KMS-11 (cell line): ENCODE results near the gene FITM1.

Source experiments
- H2AFZ ChIP-seq: fragments of 200-600 bp; sonication (generic); 2 replicates; pipeline ENCODE4 v1.6.1; 2016; ENCODE audit warnings: antibody characterized with exemption, mixed run types, low read depth
- H3K27ac ChIP-seq: fragments of 200-600 bp; sonication (generic); 2 replicates; pipeline ENCODE4 v1.6.1; 2016; ENCODE audit warnings: mild to moderate bottlenecking, mixed run types
- H3K27me3 ChIP-seq: fragments of 200-600 bp; sonication (generic); 2 replicates; pipeline ENCODE4 v1.6.1; 2017; ENCODE audit warnings: mild to moderate bottlenecking, low read depth, mixed run types, moderate library complexity; ENCODE audit not compliant: insufficient read depth
- H3K36me3 ChIP-seq: fragments of 200-600 bp; sonication (generic); 2 replicates; pipeline ENCODE4 v1.6.1; 2017; ENCODE audit warnings: mild to moderate bottlenecking, mixed run types; ENCODE audit not compliant: insufficient read depth
- H3K4me1 ChIP-seq: fragments of 200-600 bp; sonication (generic); 2 replicates; pipeline ENCODE4 v1.6.1; 2016; ENCODE audit warnings: mild to moderate bottlenecking, low read depth, mixed run types; ENCODE audit not compliant: poor library complexity, severe bottlenecking
- H3K4me2 ChIP-seq: fragments of 200-600 bp; sonication (generic); 2 replicates; pipeline ENCODE4 v1.7.0; 2016; ENCODE audit warnings: mild to moderate bottlenecking, mixed run types
- H3K4me3 ChIP-seq: fragments of 200-600 bp; sonication (generic); IDR thresholded peaks from 2 replicates; pipeline ENCODE4 v1.6.1; 2017; ENCODE audit warnings: low read depth, low read length, mixed read lengths; ENCODE audit not compliant: insufficient read depth
- H3K79me2 ChIP-seq: fragments of 200-600 bp; sonication (generic); 2 replicates; pipeline ENCODE4 v1.6.1; 2016; ENCODE audit warnings: low read depth, mixed run types; ENCODE audit not compliant: insufficient read depth
- H3K9ac ChIP-seq: fragments of 200-600 bp; sonication (generic); 2 replicates; pipeline ENCODE4 v1.6.1; 2016; ENCODE audit warnings: mild to moderate bottlenecking, mixed run types
- H4K20me1 ChIP-seq: fragments of 200-600 bp; sonication (generic); 2 replicates; pipeline ENCODE4 v1.6.1; 2016; ENCODE audit warnings: mild to moderate bottlenecking, mixed run types; ENCODE audit not compliant: insufficient read depth
- CTCF ChIP-seq: fragments of 200-600 bp; sonication (generic); conservative IDR thresholded peaks from 2 replicates; pipeline ENCODE4 v1.6.1; 2017; ENCODE audit warnings: low read depth, mild to moderate bottlenecking, antibody characterized with exemption, low read length, moderate library complexity, mixed read lengths

Gene FITM1

DNA sequence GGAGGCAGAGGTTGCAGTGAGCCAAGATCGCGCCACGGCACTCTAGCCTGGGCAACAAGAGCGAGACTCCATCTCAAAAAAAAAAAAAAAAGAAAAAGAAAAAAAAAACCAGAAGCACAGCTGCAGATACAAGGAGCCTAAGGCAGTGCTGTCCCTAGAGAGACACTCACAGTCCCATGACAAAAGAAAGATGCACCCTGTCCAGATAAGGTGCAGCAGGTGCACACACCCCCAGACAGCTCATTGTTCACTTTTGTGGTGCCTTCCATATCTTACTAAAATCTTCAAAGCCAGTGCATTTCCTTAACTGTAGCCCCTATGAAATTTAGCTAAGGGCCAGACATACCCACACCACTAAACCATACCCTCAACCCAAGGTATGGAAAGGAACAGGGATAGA lies 8.0 kb upstream of the FITM1 start:
- Histone ChIP-seq H4K20me1 (no peaks in the 10 kb centered on the region), H3K4me1 (no peaks in the 10 kb centered on the region), H3K9ac (no peak overlapping the region), H3K27me3 (no peaks in the 10 kb centered on the region), H3K4me3 (no peak overlapping the region), H3K79me2 (no peaks in the 10 kb centered on the region), H2AFZ (no peak overlapping the region), H3K27ac (no peak overlapping the region), H3K36me3 (no peaks in the 10 kb centered on the region), H3K4me2 (no peak overlapping the region)
- TF ChIP-seq CTCF, result no peak

- Histone ChIP-seq H3K4me2 (no peak overlapping the region), H4K20me1 (no peaks in the 10 kb centered on the region), H3K4me3 (no peak overlapping the region), H3K27ac (no peak overlapping the region), H3K27me3 (no peaks in the 10 kb centered on the region), H2AFZ (no peak overlapping the region), H3K9ac (no peak overlapping the region), H3K4me1 (no peaks in the 10 kb centered on the region), H3K36me3 (no peaks in the 10 kb centered on the region), H3K79me2 (no peaks in the 10 kb centered on the region)
- no peak for TF ChIP-seq CTCF
Measured at GRCh38 chr14:24122898-24123297, 7.6 kb upstream of the FITM1 start.

- Histone ChIP-seq H3K27me3 (no peaks in the 10 kb centered on the region), H2AFZ (no peak overlapping the region), H3K9ac (no peak overlapping the region), H3K4me2 (no peak overlapping the region), H3K4me1 (no peaks in the 10 kb centered on the region), H4K20me1 (no peaks in the 10 kb centered on the region), H3K4me3 (no peak overlapping the region), H3K36me3 (no peaks in the 10 kb centered on the region), H3K79me2 (no peaks in the 10 kb centered on the region), H3K27ac (no peak overlapping the region)
- no peak for TF ChIP-seq CTCF
Measured at GRCh38 chr14:24123424-24124417, 6.7 kb upstream of the FITM1 start.

- Histone ChIP-seq H3K79me2 (no peaks in the 10 kb centered on the region), H3K4me3 (no peak overlapping the region), H2AFZ (no peak overlapping the region), H3K9ac (no peak overlapping the region), H3K27ac (no peak overlapping the region), H4K20me1 (no peaks in the 10 kb centered on the region), H3K4me1 (no peaks in the 10 kb centered on the region), H3K4me2 (no peak overlapping the region), H3K36me3 (no peaks in the 10 kb centered on the region), H3K27me3 (no peaks in the 10 kb centered on the region)
- no peak for TF ChIP-seq CTCF
Measured at GRCh38 chr14:24126939-24127338, 3.5 kb upstream of the FITM1 start.
